ENCODE results near the gene TMEM143.
"Not testable (repeated sequence)": the region's sequence is repeated elsewhere in the genome, so short reads cannot be mapped to it uniquely, and the experiment has no call there.

TMEM143 gene

DNA sequence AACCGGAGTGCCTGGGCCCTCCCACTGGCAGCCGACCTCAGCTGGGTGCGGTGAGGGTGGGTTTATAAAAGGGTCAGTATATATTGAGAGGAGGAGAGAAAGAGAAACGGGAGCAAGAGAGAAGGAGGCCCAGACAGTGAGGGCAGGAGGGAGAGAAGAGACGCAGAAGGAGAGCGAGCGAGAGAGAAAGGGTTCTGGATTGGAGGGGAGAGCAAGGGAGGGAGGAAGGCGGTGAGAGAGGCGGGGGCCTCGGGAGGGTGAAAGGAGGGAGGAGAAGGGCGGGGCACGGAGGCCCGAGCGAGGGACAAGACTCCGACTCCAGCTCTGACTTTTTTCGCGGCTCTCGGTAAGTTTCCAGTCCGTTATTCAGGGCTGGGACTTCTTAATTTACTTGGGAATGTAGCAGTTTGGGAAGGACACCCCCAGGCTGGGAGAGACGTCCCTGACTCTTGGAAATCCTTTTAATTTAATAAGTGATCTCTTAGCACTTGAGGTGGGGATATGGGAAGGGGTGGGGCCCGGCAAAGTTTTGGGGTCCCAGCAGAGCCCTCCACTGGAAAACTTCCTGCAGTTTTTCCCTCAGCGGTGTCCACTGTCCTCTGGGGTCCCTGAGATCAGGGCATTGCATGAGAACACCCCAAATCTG, 38.4 kb downstream of the TMEM143 start, which contains the start of gene EMP3:
TSS of gene EMP3 (plus strand) at position 288 of the 646 bp plus-strand sequence. CDS start 1,293 bp downstream, outside the sequence.
- DNase-seq, result no peak

- DNase-seq, result peak; percentile 94 to 97
Observed at GRCh38 chr19:48321622-48322591, 41.8 kb downstream of the TMEM143 start.

DNA sequence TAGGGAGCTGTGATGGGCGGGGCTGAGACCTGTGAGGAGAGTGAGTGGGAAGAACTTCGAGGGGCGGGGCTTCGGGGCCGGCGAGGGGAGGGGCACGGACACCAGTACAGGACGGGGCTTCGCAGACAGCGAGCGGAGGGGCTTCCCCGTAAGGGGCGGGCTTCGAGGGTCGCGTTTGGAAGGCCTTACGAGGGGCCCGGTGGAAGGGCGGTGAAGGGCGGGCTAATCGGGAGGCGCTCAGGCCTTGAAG, 42.4 kb downstream of the TMEM143 start:
- peak; percentile 89 to 90 for DNase-seq

GRCh38 chr19:48319647-48320541, 43.8 kb downstream of the TMEM143 start:
- DNase-seq, result peak; percentile 69 to 76

DNA sequence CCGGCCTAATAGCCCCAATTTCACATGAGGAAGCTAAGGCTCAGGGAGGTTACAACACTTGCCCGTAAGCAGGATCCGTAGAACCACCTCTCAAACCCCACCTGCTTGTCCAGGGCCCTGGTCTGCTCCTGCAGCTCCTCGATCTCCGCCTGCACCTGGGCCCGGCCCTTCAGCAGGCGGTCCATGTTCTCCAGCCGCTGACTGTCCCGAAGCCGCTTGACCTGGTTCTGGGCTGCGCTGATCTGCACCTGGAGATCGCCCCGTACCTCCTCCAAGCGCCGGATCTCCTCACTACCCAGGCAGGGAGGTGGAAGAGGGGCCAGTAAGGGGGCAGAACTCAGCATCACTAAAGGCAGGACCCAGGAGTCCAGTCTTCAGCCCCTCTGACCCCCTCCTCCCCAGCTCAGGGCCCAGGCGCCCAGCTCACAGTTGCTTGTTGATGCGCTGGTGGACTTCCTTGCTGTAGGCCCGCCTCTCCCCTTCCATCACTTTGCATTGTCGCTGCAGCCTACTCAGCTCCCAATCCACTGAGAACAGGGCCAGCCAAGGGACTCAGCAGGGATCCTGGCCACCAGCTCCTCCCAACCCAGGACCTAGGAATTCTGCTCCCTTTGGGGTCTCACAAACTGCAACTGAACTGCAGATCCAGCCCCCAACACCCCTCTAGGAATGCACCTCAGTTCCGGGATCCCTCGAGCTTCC, 45.3 kb downstream of the TMEM143 start:
- no peak for DNase-seq

DNA sequence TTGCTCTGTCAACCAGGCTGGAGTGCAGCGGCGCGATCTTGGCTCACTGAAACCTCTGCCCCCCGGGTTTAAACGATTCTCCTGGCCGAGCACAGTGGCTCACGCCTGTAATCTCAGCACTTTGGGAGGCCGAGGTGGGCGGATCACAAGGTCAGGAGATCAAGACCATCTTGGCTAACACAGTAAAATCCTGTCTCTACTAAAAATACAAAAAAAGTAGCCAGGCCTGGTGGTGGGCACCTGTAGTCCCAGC, 46.1 kb downstream of the TMEM143 start:
- not testable (repeated sequence) for DNase-seq

DNA sequence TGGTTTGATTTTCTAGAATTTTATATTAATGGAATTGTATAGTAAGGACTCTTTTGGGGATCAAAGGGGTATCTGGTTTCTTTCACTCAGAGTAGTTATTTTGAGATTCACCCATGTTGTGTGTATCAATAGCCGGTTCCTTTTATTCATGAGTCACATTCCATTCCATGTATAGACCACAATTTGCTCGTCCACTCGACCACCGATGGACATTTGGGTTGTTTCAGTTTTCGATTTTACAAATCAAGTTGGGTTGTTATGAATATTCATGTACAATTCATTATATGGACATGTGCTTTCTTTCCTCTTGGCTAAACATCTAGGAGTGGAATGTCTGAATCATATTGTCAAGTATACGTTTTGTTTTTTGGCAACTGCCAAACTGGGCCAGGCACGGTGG, 48.0 kb downstream of the TMEM143 start:
- no peak for DNase-seq

GRCh38 chr19:48311384-48311783, 52.4 kb downstream of the TMEM143 start:
- DNase-seq, result no peak

GRCh38 chr19:48310227-48310626, 53.5 kb downstream of the TMEM143 start:
- DNase-seq, result no peak

GRCh38 chr19:48309731-48310130, 54.0 kb downstream of the TMEM143 start:
- not testable (repeated sequence) for DNase-seq

GRCh38 chr19:48308631-48309586, 54.8 kb downstream of the TMEM143 start:
- DNase-seq, result peak in 1 of 2 experiments; percentile 30

DNA sequence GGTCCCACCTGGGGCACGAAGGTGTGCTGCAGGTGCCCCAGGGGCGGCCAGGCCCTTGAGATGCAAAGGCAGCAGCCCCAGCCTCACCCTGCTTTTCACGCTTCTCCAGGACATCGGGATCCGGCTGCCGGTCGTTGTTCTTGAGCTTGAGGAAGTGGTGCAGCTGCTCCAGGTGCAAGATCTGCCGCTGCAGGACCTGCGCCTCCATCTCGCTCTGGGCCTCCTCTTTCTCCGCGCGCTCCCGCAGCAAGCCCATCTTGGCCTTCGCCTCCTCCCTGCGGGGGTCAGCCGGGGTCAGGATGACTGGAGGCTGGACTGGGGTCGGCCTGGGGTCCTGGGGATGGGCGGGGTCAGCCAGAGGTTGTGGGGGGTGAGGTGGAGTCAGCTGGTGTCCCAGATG, 59.9 kb downstream of the TMEM143 start:
- no peak for DNase-seq

GRCh38 chr19:48303367-48303766, 60.4 kb downstream of the TMEM143 start:
- no peak for DNase-seq

DNA sequence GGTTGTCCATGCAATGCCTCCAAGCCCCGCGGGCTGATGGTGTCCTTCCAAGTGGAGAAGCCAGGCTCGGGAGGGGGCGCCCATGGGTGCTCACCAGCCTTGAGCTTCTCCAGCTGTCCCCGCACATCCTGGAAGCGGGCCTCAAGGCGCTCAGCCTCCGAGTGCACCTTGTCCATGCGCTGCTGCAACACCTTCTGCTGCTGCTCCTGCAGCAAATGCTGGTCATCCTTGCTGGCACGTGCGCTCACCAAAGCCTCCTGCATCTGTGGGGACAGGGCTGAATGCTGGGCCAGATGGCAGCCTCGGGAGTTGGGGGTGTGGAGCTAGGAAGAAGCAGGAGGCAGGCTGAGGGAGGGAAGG, 61.2 kb downstream of the TMEM143 start:
- no peak for DNase-seq

DNA sequence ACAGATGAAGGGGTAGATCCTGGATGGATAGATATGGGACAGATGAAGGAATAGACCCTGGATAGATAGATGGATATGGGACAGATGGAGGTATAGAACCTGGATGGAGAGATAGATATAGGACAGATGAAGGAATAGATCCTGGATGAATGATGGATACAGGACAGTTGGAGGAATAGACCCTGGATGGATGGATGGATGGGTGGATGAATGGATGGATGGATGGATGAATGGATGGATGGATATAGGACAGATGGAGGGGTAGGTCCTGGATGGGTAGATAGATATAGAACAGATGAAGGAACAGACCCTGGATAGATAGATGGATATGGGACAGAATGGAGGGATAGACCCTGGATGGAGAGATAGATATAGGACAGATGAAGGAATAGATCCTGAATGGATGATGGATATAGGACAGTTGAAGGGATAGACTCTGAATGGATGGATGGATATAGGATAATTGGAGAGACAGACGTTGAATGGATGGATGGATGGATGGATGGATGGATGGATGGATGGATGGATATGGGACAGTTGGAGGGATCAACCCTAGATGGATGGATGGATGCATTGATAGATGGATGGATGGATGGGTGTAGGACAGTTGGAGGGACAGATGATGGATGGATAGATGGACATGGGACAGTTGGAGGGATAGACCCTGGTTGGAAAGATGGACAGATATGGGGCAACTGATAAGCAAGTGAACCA, 61.7 kb downstream of the TMEM143 start:
- no peak for DNase-seq

DNA sequence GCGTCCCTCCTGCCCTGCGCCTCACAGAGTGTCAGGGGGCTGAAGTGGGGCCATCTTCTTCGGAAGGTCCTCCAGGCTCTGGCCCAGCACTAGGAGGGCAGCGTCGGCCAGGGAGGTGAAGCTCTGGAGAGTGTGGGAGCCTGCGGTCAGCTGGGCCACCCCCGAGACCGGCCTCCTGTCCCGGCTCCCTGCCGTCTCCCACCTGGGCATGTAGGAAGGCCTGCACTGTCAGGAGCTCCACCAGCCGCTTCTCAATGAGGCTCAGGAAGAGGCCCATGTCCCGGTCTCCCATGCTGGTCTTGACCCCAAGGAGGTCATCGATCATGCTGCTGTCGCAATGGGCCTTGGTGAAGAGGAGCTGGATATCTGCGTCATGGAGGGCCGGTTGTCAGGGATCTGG, 65.8 kb downstream of the TMEM143 start:
- DNase-seq, result no peak

GRCh38 chr19:48296963-48297734, 66.6 kb downstream of the TMEM143 start:
- DNase-seq, result no peak

- DNase-seq, result no peak
Observed at GRCh38 chr19:48295458-48295857, 68.3 kb downstream of the TMEM143 start.

DNA sequence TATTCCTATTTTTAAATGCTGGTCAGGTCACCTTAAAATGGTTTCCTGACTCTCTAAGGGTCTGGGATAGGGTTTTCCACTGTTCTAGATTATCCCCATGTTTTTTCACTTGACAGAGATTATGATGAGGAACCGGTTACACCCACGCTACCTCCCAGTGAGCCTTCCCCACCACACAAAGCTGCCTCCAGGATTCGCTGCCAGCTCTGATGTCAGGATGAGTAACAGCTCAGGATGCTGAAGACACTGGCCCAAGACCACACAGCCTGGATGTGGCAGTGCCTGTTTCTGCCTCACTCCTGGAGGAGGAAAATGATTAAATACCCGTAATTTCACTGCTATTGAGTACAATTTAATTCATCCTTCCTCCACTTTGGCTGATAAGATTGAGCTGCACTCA, 70.9 kb downstream of the TMEM143 start:
- DNase-seq, result no peak

GRCh38 chr19:48291489-48291815, 72.3 kb downstream of the TMEM143 start:
- not testable (repeated sequence) for DNase-seq

All from NCI-H1930 (cell line).